ENCODE measurements around the gene KCNS1. TPM values are rescaled to one million over a fixed set of nuclear protein-coding genes. Genes with fewer than 3 reads are reported as not detected.
"Not testable (repeated sequence)": the region's sequence is repeated elsewhere in the genome, so short reads cannot be mapped to it uniquely, and the experiment has no call there.

The KCNS1 gene
- total RNA-seq, 1 donor, result 0.86 TPM

DNA sequence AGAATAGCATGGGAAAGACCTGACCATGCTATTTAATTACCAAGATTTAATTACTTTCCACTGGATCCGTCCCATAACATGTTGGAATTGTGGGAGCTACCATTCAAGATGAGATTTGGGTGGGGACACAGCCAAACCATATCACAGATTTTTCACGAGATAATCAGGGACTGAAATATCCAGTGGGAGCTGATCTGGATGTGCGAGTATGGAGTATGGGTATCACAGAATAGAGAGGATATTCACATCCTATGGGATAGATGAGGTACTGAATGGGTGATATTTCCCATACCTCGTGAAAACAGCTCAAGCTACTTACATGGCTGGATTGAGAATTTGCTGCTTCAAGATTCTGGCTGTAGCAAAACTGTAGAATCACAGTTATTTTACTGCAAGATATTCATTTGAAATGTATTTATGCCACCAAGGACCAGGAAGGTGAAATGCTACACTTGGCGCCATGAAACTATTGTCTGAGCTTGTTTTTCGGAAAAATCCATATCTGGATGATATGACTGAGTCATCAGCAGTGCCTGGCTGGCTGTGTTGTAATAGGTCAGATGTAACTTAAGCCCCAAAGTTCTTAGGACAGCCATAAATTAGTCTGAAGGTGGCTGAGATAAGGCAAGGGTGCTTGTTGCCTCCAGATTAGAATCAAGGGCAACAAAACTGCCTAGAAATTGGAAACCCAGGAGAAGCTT, 29.8 kb downstream of the KCNS1 start:
- no peak overlapping the region for H3K4me3 ChIP-seq (ENCODE audit: low read depth, low read length)
- TF ChIP-seq, protein P1, sequence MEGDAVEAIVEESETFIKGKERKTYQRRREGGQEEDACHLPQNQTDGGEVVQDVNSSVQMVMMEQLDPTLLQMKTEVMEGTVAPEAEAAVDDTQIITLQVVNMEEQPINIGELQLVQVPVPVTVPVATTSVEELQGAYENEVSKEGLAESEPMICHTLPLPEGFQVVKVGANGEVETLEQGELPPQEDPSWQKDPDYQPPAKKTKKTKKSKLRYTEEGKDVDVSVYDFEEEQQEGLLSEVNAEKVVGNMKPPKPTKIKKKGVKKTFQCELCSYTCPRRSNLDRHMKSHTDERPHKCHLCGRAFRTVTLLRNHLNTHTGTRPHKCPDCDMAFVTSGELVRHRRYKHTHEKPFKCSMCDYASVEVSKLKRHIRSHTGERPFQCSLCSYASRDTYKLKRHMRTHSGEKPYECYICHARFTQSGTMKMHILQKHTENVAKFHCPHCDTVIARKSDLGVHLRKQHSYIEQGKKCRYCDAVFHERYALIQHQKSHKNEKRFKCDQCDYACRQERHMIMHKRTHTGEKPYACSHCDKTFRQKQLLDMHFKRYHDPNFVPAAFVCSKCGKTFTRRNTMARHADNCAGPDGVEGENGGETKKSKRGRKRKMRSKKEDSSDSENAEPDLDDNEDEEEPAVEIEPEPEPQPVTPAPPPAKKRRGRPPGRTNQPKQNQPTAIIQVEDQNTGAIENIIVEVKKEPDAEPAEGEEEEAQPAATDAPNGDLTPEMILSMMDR (IDR thresholded peaks at IDR 0.05; ENCODE audit: insufficient read depth, low read depth, low read length), result no peak
- DNase-seq (ENCODE audit: low read depth), result peak; percentile 87

DNA sequence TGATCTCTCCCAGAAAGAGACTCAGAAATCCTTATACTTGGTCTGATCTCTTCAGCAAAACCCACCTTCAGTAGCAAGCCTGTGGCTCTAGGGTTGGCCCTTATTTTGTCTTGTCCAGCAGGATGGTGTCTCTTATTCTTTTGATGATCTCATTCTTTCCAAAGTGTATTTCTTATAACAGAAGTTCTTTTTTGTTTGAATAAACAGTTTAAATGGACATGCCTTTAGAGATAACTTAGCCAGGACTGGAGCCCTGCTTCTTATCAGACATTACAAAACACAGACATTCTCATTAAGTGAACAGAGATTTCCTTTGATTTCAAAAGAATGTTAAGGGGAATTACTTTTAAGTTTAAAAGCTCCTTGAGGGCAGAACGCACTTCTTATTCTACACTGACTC, 31.7 kb downstream of the KCNS1 start:
- H3K4me3 ChIP-seq (ENCODE audit: low read depth, low read length), result no peak overlapping the region
- TF ChIP-seq, protein P1 (IDR thresholded peaks at IDR 0.05; ENCODE audit: insufficient read depth, low read depth, low read length), result no peak
- peak; percentile 77 for DNase-seq (ENCODE audit: low read depth)

DNA sequence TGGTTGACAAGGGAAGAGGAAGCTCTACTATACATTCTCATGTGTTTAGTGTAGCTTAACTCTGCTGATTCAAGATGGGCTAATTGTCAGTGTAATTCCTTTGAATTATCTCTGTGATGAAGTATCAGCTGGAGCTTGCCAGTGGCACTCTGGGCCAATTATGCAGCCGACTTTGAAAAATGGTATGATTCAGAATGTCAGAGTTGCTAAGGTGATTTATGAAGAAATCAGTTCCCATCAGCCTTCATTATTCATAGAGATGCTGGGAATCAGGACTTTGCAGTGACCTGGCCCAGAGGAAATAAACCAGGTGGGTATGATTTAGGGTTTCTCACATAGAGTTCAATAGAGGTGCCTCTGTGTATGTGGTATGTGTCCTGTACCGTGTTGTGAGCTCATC, 33.4 kb downstream of the KCNS1 start:
- DNase-seq (ENCODE audit: low read depth), result no peak
- TF ChIP-seq, protein P1 (IDR thresholded peaks at IDR 0.05; ENCODE audit: insufficient read depth, low read depth, low read length), result no peak
- no peak overlapping the region for H3K4me3 ChIP-seq (ENCODE audit: low read depth, low read length)

DNA sequence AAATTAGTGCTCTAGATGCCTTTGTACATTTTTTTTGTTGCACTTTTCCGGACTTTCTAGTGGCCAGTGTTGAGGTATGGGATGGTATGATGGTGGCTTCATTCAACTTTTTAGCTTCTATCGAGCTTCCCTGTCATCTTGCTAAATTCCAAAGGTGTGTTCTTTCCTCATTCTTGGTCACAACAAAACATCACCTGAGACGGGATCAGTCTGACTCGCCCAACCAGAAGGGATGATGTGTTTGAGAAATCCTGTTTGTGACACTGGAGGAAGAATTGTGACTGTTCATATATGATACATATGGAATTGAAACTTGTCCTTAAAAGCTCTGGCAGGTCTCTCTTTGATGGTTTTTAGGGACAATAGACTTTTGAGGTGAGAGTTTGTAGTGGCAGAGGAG, 33.8 kb downstream of the KCNS1 start:
- no peak overlapping the region for H3K4me3 ChIP-seq (ENCODE audit: low read depth, low read length)
- DNase-seq (ENCODE audit: low read depth), result no peak
- TF ChIP-seq, protein P1 (IDR thresholded peaks at IDR 0.05; ENCODE audit: insufficient read depth, low read depth, low read length), result no peak

DNA sequence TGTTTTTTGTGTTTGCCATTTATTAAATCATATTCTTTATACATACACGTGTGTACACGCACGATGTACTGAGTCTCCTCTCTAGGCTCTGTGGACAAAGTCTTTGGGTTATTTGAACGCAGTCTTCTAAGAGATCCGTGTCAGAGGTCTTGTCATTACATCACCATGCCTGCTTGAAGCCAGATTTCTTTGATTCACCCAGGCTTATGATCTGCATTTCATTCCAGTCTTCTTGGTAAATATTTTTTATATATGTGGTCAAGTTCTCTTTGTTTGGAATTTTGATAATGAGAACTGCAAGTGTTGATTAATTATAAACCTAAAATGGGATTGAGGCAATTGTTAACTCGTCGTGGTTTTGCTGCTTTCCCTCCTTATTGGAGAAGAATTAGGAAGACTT, 34.6 kb downstream of the KCNS1 start:
- peak; percentile 32 for DNase-seq (ENCODE audit: low read depth)
- no peak overlapping the region for H3K4me3 ChIP-seq (ENCODE audit: low read depth, low read length)
- TF ChIP-seq, protein P1 (IDR thresholded peaks at IDR 0.05; ENCODE audit: insufficient read depth, low read depth, low read length), result no peak

DNA sequence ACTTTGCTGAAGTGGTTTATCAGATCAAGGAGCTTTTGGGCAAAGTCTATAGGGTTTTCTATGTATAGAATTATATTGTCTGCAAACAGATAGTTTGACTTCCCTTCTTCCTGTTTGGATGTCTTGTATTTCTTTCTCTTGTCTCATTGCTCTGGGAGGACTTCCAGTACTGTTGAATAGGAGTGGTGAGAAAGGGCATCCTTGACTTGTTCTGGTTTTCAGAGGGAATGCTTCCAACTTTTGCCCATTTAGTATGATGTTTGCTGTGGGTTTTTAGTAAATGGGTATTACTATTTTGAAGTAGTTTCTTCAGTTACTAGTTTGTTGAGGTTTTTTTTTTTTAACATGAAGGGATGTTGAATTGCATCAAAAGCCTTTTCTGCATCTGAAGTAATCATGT, 36.1 kb downstream of the KCNS1 start:
- no peak for DNase-seq (ENCODE audit: low read depth)
- no peak overlapping the region for H3K4me3 ChIP-seq (ENCODE audit: low read depth, low read length)

DNA sequence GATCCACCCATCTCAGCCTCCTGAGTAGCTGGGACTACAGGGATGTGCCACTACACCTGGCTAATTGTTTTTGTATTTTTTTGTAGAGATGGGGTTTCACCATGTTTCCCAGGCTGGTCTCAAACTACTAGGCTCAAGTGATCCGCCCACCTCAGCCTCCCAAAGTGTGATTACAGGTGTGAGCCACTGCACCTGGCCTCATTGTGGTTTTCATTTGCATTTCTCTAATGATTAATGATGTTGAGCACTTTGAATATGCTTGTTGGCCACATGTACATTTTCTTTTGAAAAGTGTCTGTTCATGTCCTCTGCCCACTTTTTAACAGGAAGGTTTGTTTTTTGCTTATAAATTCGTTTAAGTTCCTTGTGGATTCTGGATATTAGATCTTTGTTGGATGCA, 37.8 kb downstream of the KCNS1 start:
- not testable (repeated sequence) for H3K4me3 ChIP-seq (ENCODE audit: low read depth, low read length); DNase-seq (ENCODE audit: low read depth)

More for the DNA sequence above, 36.1 kb downstream of the KCNS1 start:
- TF ChIP-seq, protein P1 (IDR thresholded peaks at IDR 0.05; ENCODE audit: insufficient read depth, low read depth, low read length), result no peak
